Neural cell (in vitro differentiated cells): ENCODE data around the gene KLHL22. TPM values are rescaled to one million over a fixed set of nuclear protein-coding genes. Genes with fewer than 3 reads are reported as not detected.

ENCODE experiments used
- H2AFZ ChIP-seq: fragments of 200-600, 300-800 bp; sonication (generic), shearing (Covaris generic); 2 replicates; pipeline ENCODE4 v1.6.0; 2014; ENCODE audit warnings: low read depth, mild to moderate bottlenecking, antibody characterized with exemption, low read length, moderate library complexity
- H3F3A ChIP-seq: fragments of 200-600 bp; shearing (Covaris generic); 2 replicates; pipeline ENCODE4 v1.6.1; 2016; ENCODE audit warnings: mild to moderate bottlenecking, moderate library complexity, mixed read lengths, antibody characterized with exemption, low read length; ENCODE audit not compliant: insufficient read depth, poor library complexity, severe bottlenecking
- H3K27ac ChIP-seq: fragments of 200-600, 300-800 bp; sonication (generic), shearing (Covaris generic); 2 replicates; pipeline ENCODE4 v1.5.1; 2014; ENCODE audit warnings: mild to moderate bottlenecking, low read length, moderate library complexity
- H3K27me3 ChIP-seq: fragments of 300-800, 200-600 bp; sonication (generic), shearing (Covaris generic); 2 replicates; pipeline ENCODE4 v1.6.0; 2014; ENCODE audit warnings: mild to moderate bottlenecking, low read depth, low read length, moderate library complexity; ENCODE audit not compliant: insufficient read depth
- H3K36me3 ChIP-seq: fragments of 300-800, 200-600 bp; sonication (generic), shearing (Covaris generic); 2 replicates; pipeline ENCODE4 v1.5.1; 2014; ENCODE audit warnings: mild to moderate bottlenecking, antibody characterized with exemption, low read length, moderate library complexity; ENCODE audit not compliant: insufficient read depth
- H3K4me2 ChIP-seq: fragments of 300-800, 200-600 bp; sonication (generic), shearing (Covaris generic); 2 replicates; pipeline ENCODE4 v1.6.0; 2014; ENCODE audit warnings: mild to moderate bottlenecking, low read length
- H3K4me3 ChIP-seq: fragments of 300-800, 200-600 bp; sonication (generic), shearing (Covaris generic); 2 replicates; pipeline ENCODE4 v1.5.1; 2014; ENCODE audit warnings: mild to moderate bottlenecking, low read length, moderate library complexity
- H3K79me2 ChIP-seq: fragments of 200-600 bp; shearing (Covaris generic); replicated peaks from 2 replicates; pipeline ENCODE4 v1.6.0; 2014; ENCODE audit warnings: mild to moderate bottlenecking, low read length, moderate library complexity; ENCODE audit not compliant: insufficient read depth
- H3K9ac ChIP-seq: fragments of 300-800, 200-600 bp; sonication (generic), shearing (Covaris generic); 2 replicates; pipeline ENCODE4 v1.6.1; 2016; ENCODE audit warnings: mild to moderate bottlenecking, low read length, mixed read lengths
- H3K9me2 ChIP-seq: fragments of 200-600 bp; shearing (Covaris generic); 2 replicates; pipeline ENCODE4 v1.6.1; 2016; ENCODE audit warnings: mild to moderate bottlenecking, low read length, mixed read lengths; ENCODE audit not compliant: insufficient read depth
- H3K9me3 ChIP-seq: fragments of 200-600, 300-800 bp; sonication (generic), shearing (Covaris generic); 2 replicates; pipeline ENCODE4 v1.6.1; 2016; ENCODE audit warnings: mild to moderate bottlenecking, mixed run types, low read length, moderate library complexity, mixed read lengths
- H4K20me1 ChIP-seq: fragments of 200-600 bp; shearing (Covaris generic); 2 replicates; pipeline ENCODE4 v1.6.1; 2016; ENCODE audit warnings: mild to moderate bottlenecking, mixed run types; ENCODE audit not compliant: insufficient read depth
- EP300 ChIP-seq: fragments of 450-650 bp; conservative IDR thresholded peaks from 2 replicates; pipeline ENCODE4 v1.6.1; 2014; ENCODE audit warnings: antibody characterized with exemption, mild to moderate bottlenecking, moderate library complexity; ENCODE audit not compliant: poor library complexity, severe bottlenecking
- EZH2 ChIP-seq: fragments of 200-600, 300-800 bp; shearing (Covaris generic), sonication (generic); IDR thresholded peaks from 2 replicates; pipeline ENCODE4 v1.6.1; 2014; ENCODE audit warnings: antibody characterized with exemption, low read length, borderline replicate concordance, mild to moderate bottlenecking; ENCODE audit not compliant: insufficient read depth, poor library complexity, severe bottlenecking
- MXI1 ChIP-seq: fragments of 450-650 bp; conservative IDR thresholded peaks from 2 replicates; pipeline ENCODE4 v1.6.1; 2014; ENCODE audit warnings: antibody characterized with exemption, mild to moderate bottlenecking; ENCODE audit not compliant: poor library complexity, severe bottlenecking
- POLR2AphosphoS5 ChIP-seq: IDR thresholded peaks from 2 replicates; pipeline ENCODE4 v1.6.1; 2012
- RAD21 ChIP-seq: fragments of 450-650 bp; conservative IDR thresholded peaks from 2 replicates; pipeline ENCODE4 v1.6.1; 2014; ENCODE audit warnings: antibody characterized with exemption, mild to moderate bottlenecking, moderate library complexity
- SMC3 ChIP-seq: fragments of 450-650 bp; conservative IDR thresholded peaks from 2 replicates; pipeline ENCODE4 v1.6.1; 2014; ENCODE audit warnings: antibody characterized with exemption, mild to moderate bottlenecking, moderate library complexity; ENCODE audit not compliant: poor library complexity
- TAF1 ChIP-seq: IDR thresholded peaks from 2 replicates; pipeline ENCODE4 v1.6.1; 2012; ENCODE audit warnings: low read depth
- polyA plus RNA-seq: library from polyadenylated mRNA; depleted of rRNA; stranded (reverse); fragments of >200 nt; gene quantifications from 2 replicates; pipeline ENCODE4 v1.2.3, GENCODE V29; 2014
- TF ChIP-seq, protein P1 (sequence below): IDR thresholded peaks from 2 replicates; pipeline ENCODE4 v1.6.1; 2012; ENCODE audit warnings: borderline replicate concordance
- TF ChIP-seq, protein P2 (sequence below): fragments of 450-650 bp; IDR thresholded peaks from 2 replicates; pipeline ENCODE4 v1.5.1; 2014; ENCODE audit warnings: antibody characterized with exemption, mild to moderate bottlenecking, moderate library complexity; ENCODE audit not compliant: poor library complexity, severe bottlenecking

KLHL22 gene
- polyA plus RNA-seq, 1 donor from 2014 or later: 59.5 TPM

GRCh38 chr22:20537983-20538382 lies 42.4 kb upstream of the KLHL22 start:
- TF ChIP-seq RAD21: no peak
- TF ChIP-seq, protein P1, sequence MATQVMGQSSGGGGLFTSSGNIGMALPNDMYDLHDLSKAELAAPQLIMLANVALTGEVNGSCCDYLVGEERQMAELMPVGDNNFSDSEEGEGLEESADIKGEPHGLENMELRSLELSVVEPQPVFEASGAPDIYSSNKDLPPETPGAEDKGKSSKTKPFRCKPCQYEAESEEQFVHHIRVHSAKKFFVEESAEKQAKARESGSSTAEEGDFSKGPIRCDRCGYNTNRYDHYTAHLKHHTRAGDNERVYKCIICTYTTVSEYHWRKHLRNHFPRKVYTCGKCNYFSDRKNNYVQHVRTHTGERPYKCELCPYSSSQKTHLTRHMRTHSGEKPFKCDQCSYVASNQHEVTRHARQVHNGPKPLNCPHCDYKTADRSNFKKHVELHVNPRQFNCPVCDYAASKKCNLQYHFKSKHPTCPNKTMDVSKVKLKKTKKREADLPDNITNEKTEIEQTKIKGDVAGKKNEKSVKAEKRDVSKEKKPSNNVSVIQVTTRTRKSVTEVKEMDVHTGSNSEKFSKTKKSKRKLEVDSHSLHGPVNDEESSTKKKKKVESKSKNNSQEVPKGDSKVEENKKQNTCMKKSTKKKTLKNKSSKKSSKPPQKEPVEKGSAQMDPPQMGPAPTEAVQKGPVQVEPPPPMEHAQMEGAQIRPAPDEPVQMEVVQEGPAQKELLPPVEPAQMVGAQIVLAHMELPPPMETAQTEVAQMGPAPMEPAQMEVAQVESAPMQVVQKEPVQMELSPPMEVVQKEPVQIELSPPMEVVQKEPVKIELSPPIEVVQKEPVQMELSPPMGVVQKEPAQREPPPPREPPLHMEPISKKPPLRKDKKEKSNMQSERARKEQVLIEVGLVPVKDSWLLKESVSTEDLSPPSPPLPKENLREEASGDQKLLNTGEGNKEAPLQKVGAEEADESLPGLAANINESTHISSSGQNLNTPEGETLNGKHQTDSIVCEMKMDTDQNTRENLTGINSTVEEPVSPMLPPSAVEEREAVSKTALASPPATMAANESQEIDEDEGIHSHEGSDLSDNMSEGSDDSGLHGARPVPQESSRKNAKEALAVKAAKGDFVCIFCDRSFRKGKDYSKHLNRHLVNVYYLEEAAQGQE: no peak
- TF ChIP-seq EP300: no peak
- TF ChIP-seq SMC3: no peak
- no peak for TF ChIP-seq EZH2
- no peak for TF ChIP-seq MXI1
- TF ChIP-seq, protein P2, sequence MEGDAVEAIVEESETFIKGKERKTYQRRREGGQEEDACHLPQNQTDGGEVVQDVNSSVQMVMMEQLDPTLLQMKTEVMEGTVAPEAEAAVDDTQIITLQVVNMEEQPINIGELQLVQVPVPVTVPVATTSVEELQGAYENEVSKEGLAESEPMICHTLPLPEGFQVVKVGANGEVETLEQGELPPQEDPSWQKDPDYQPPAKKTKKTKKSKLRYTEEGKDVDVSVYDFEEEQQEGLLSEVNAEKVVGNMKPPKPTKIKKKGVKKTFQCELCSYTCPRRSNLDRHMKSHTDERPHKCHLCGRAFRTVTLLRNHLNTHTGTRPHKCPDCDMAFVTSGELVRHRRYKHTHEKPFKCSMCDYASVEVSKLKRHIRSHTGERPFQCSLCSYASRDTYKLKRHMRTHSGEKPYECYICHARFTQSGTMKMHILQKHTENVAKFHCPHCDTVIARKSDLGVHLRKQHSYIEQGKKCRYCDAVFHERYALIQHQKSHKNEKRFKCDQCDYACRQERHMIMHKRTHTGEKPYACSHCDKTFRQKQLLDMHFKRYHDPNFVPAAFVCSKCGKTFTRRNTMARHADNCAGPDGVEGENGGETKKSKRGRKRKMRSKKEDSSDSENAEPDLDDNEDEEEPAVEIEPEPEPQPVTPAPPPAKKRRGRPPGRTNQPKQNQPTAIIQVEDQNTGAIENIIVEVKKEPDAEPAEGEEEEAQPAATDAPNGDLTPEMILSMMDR: no peak
- no peak for TF ChIP-seq POLR2AphosphoS5
- no peak for TF ChIP-seq TAF1
- Histone ChIP-seq H3K36me3 (peaks cover 6% of the 10 kb centered on the region), H3K9me3 (no peaks in the 10 kb centered on the region), H3K27me3 (no peaks in the 10 kb centered on the region), H2AFZ (no peak overlapping the region), H3K4me3 (no peak overlapping the region), H3K4me2 (no peak overlapping the region), H3K27ac (no peak overlapping the region), H3K79me2 (no peaks in the 10 kb centered on the region), H3K9me2 (no peaks in the 10 kb centered on the region), H4K20me1 (no peaks in the 10 kb centered on the region), H3F3A (no peaks in the 10 kb centered on the region), H3K9ac (no peak overlapping the region)

GRCh38 chr22:20537325-20537756 lies 41.7 kb upstream of the KLHL22 start:
- no peaks in the 10 kb centered on the region for H4K20me1 ChIP-seq
- peaks cover 5% of the 10 kb centered on the region for H3K36me3 ChIP-seq
- no peaks in the 10 kb centered on the region for H3K9me2 ChIP-seq
- no peaks in the 10 kb centered on the region for H3K27me3 ChIP-seq
- no peak overlapping the region for H2AFZ ChIP-seq
- no peak overlapping the region for H3K4me3 ChIP-seq
- no peaks in the 10 kb centered on the region for H3K9me3 ChIP-seq
- no peak overlapping the region for H3K4me2 ChIP-seq
- no peak for TF ChIP-seq RAD21
- TF ChIP-seq EP300: no peak
- TF ChIP-seq SMC3: no peak
- no peak for TF ChIP-seq MXI1
- no peak for TF ChIP-seq POLR2AphosphoS5
- TF ChIP-seq EZH2: no peak
- TF ChIP-seq, protein P2: no peak
- TF ChIP-seq, protein P1: no peak
- no peak for TF ChIP-seq TAF1
- H3K79me2 ChIP-seq: no peaks in the 10 kb centered on the region
- no peak overlapping the region for H3K9ac ChIP-seq
- no peaks in the 10 kb centered on the region for H3F3A ChIP-seq
- H3K27ac ChIP-seq: no peak overlapping the region
